A549 treated with AZD9567 at 1 μM for 4 hours (cell line): ENCODE results near the gene FRMD5. TPM values are rescaled to one million over a fixed set of nuclear protein-coding genes. Genes with fewer than 3 reads are reported as not detected.

Experiments
- total RNA-seq: library from RNA; stranded (reverse); fragments of 200-300 nt; extraction: Qiagen RNA extraction; gene quantifications from 5 replicates; pipeline ENCODE4 v1.2.3, GENCODE V29; 2022; ENCODE audit not compliant: insufficient read depth

The FRMD5 gene
- 2.3 to 3.4 TPM (median 2.7 TPM) in 5 replicates for total RNA-seq

DNA sequence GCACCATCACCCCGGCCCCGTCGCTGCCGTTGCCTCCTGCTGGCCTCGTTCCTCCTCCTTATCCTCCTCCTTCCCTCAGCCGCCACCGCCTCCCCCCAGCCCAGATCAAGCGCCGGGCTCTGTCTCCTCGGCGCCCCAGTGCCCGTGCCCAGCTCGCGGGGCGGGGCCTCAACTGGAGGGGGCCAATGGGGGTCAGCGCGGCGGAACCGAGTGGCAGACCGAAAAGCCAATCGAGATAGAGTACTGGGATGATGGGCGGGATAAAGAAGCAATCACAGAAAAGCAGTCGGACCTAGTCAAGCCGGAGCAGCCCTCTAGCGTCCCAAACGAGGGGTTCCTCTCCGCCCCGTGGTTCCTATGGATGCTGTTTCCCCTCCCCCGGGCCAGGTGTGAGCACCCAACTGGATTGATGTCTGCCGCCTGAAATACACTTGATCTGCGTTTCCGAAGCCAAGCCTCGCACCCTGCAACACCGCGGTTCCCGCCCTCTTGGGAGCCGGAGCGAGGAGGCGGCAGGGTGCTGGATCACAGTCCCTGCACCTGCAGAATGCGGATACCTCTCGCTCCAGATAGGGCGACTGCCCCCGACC is at the start of gene FRMD5:
Gene FRMD5 (minus strand): TSS at position 121 of the 590 bp plus-strand sequence.

DNA sequence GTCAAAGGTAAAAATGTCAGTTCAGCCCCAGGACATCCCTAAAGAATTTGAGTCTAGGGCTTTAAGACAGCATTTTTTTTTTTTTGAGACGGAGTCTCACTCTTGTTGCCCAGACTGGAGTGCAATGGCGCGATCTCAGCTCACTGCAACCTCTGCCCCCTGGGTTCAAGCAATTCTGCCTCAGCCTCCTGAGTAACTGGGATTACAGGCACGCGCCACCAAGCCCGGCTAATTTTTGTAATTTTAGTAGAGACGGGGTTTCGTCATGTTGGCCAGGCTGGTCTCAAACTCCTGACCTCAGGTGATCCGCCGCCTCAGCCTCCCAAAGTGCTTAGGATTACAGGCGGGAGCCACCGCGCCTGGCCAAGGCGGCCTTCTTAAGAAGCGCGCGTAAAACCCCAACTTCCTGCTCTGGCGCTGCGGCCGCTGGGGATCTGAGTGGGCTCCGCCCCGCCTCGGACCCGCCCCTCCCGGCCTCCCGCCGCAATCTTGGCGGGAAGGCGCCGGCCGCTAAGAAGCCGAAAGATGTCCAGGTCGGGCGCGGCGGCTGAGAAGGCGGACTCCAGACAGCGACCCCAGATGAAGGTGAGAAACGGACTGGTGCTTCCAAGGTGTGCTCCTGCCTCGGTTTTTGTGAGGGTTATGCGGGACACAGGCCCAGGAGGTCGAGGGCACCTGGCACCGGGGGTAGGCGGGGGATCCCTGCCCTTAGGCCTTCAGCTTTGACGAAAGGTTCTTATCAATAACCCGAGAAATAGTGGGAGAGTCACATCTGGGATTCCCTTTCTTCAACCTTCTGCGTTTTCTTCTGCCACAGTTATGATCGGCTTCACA is 368.3 kb downstream of the FRMD5 start, which contains the start of gene WDR76:
Gene WDR76 (plus strand): TSS at position 495 of the 834 bp plus-strand sequence. CDS start 31 bp downstream, at position 526.

DNA sequence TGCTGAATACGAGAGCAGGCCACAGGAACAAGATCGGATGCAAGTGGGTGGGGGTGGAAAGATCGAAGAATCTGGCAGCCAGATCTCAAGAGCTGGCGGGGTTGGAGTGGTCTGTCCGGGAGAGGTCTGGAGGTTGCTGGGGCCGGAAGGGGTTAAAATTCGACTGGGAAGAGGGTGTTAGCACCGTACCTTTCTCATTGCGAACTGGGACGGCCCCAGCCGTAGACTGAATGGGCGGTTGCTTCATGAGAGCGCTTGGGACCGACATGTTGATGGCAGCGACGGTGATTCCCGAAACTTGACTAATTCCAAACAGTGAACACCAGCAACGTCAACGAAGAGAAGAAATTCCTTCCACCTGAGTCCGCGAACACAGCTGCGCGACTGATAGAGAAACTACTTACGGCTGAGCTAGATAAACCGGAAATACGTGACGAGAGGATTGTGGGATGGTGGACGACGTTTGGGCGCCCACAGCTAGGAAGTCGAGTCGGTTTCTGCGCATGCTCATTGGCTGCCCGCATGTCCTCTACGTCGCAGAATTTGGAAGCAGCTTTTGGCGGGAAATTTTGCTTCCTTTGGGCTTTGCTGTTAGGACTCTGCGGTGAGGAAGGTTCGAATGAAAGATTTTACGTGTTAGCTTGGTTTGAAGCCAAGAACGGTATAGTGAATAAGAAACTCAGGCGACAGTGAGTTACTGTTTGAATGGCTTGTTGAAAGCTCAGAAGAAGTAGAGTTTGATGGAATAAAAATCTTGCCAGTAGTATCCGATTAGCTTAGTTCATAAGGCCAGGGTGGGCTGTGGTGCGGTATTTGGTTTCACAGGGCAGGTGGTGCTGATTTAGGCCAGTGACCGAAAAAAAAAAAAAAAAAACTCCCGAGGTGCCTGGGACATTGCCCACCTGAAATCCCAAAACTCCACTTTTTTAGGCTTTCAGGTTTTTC is 370.5 kb downstream of the FRMD5 start, which contains the start of gene MFAP1:
Gene MFAP1 (minus strand): TSS at position 389 of the 945 bp plus-strand sequence. CDS start 121 bp downstream, at position 268.

Other genes starting within 250 kb of the FRMD5 start
- gene GOLM2, start 93.4 kb upstream of the FRMD5 start, total RNA-seq = 20.1 to 38.3 TPM (median 25.6 TPM) in 5 replicates
- 11.3 to 28.6 TPM (median 16.0 TPM) in 5 replicates for gene CTDSPL2, start 232.4 kb upstream of the FRMD5 start, total RNA-seq